ENCODE measurements around the gene TEX101.

GRCh38 chr19:43460362-43461016 lies 45.8 kb downstream of the TEX101 start:
- TF ChIP-seq CTCF (IDR thresholded peaks at IDR 0.05): no peak
- no peak for TF ChIP-seq POLR2A (IDR thresholded peaks at IDR 0.05)

Measured in adrenal gland (tissue), 5 donors.